Hypothalamus (tissue), 51 donors: ENCODE results near the gene PBX1.
A peak's percentile ranks its signal among the peaks of the same experiment; 100 is the strongest.

Source experiments
- DNase-seq, 51 donors: peaks; one replicate each; lab custom pipeline; 2025; lab: John Stamatoyannopoulos, UW

PBX1 gene

DNA sequence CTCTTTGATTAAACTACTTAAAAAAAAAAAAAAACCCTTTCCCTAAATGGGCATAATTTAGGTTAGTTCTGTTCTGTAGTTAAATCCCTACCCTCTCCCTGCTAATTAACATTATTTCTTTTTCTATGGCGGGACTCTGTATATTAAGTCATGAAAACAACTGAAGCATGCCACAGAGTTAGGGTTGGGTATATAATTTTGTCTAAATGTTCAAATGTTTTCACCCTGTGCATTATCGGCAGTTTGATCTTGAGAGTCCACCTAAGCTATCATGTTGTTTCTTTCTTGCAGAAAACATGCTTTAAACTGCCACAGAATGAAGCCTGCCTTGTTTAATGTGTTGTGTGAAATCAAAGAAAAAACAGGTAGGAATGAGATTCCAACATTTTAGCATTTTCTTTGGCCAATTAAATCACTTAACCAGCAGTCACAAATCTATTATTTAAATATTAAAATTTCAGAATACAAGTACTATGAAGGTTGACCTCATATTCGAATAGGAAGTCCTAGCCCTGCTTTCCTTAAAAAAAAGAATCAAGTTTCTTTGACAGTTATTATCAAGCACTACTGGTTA, 4.0 kb downstream of the PBX1 start:
- DNase-seq: no peak

GRCh38 chr1:164563721-164564360, 4.9 kb downstream of the PBX1 start:
- DNase-seq: peak in 1 of 51 donors; percentile 30

DNA sequence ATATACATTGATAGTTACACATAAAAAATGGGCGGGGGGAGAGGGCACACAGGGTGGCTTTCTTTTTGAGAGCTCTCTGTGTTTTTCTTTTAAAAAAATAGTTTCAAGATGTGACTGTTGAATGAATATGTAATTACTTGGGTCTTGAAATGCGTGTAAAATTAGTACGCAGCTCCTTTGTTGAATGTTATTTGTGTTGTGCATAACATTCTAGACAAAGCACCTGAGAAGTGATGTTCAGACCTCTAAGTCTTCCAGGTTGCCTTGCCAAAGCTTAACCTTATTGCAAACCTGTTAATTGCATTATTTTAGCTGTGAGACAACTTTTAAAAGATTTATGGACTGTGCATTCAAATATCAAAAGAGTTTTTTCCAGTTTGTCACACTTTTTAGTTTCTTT, 5.4 kb downstream of the PBX1 start:
- DNase-seq: no peak

DNA sequence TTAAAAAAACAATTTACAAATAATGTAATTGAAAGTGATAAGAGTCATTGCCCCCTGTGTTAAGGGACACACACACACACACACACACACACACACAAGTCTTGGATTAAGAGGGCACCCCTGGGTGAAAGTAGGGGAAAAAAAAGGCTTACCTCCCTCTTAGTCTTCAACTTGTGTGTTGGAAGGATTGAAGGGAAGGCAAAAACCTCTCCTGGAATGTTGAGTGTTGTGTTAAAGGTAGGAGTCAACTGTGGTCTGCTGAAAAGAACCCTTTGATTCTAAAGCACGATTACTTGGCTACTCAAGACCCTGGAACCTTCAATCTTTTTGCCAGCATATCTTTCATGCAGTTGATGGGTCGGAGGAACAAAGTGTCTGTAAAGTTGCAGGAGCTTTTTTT, 6.4 kb downstream of the PBX1 start:
- peak in 1 of 51 donors; percentile 68 for DNase-seq

GRCh38 chr1:164567774-164568173, 8.8 kb downstream of the PBX1 start:
- DNase-seq: no peak

GRCh38 chr1:164569241-164569640, 10.3 kb downstream of the PBX1 start:
- no peak for DNase-seq

DNA sequence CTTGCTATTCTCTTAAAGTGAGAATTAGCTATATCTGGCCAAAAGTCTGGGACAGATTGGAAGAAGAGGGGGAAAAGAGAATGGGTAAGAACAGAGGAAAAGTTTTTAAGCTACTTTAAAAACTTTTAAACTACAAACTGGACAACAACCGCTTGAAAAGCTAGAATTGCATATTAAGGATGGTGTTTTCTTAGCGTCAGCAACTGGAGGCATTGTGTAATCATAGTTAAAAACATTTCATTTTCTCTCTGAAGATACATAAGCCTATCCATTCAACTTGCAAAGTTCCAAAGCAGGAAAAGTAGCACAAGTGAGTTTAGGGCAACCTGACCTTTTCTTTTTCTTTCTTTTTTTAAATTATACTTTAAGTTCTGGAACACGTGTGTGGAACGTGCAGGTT, 10.9 kb downstream of the PBX1 start:
- DNase-seq: no peak

- no peak for DNase-seq
Observed at GRCh38 chr1:164571333-164571732, 12.3 kb downstream of the PBX1 start.

- DNase-seq: no peak
Observed at GRCh38 chr1:164575356-164575886, 16.4 kb downstream of the PBX1 start.

DNA sequence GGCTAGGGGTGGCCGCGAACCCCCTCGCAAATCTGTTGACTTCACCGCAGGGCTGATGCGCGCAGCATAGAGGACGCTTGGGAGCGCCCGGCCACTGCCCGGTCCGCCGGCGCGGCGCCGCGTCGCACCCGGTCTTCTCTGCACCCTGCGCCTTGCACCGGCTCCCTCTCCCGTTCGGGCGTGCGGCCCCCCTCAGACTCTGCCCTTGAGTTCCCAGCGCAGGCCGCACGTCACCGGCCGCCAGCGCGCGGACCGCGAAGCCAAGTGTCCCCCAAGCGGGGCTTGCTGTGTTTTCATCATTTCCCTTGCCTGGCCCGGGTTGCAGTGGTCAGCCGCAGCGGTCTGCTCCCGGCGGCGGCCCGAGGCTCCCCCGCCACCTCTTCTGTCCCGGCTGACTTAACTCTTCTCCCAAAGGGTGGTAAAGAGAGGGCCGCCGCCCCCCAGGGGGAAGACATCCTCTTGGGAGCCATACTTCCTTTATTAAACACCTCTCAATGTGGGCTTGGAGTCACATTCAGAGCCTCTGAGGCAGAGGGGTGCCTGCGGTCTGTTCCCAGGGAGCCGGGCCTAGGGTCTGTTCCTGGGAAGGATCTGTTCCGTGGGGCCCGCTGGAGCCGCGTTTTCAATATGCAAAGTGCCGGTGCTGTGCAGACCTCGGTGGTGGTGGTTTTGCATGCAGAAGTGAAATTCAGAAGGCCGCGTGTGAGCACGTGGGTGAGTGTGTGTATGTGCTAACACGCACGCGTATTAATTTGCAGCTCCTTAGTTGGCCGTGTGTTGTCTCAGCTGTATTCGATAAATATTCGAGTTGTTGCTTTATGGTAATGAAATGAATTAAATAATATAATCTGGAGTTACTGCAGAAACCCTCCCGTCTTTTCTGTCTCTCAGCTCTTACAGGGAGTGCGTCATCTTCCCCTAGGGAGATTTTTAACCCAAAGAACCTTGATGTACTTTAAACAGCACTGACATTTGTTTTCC, 17.6 kb downstream of the PBX1 start:
- DNase-seq: peak in 42 of 51 donors; percentile 13 to 83 (median 48)

DNA sequence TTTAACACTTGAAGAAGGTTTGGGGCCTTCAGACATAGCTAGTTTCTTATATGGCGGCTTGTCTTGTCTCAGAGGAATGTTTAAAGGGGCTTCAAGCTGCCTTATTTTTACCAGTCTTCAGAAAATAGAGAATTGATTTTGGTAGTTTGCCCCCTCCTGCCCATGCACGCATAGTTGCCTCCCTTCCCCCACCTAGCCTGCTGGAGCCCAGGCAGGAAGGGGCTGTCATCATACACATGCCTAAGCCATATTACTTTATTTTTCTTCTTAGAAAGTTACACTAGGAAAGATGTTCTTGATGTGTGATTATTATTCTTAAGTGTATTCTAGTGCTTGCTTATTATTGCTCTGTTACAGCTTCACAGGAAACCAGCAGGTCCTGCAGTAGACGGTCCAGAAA, 18.3 kb downstream of the PBX1 start:
- no peak for DNase-seq

- DNase-seq: no peak
Observed at GRCh38 chr1:164578479-164579200, 19.7 kb downstream of the PBX1 start.

DNA sequence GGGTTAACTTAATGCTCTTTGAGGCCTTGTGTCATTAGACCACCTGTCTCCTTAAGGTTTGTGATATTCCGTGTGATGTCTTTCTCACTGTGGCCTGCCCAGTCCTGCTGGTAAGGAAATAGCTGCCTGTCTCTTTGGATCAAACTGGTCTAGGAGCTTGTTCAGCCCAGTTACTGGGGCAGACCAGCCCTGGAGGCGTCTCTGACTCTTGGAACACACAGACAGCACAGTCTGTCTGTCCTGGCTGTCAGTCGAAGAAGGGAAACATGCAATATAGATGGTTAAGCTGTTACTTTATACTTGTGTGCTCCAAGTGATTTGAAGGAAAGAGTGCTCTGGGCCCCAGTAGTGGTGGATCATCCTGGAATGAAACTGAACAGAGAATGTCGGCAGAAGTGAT, 20.4 kb downstream of the PBX1 start:
- no peak for DNase-seq

DNA sequence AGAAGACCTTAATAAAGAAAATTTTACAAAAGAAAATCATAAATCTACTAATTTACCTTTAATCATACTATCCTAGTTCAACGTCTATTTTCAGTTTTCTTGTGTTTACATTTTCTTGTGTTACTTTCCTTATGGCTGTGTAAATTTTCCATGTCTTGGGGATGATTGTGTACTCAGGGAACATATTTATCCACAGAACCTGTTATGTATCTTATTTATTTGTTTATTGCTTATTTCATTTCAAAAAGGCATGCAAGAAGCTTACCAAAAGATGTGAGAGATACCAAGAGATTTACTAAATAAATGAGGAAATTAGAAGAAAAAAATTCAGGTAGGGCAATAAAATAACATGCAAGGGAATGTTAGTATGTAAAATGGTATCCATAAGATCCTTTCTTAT, 22.8 kb downstream of the PBX1 start:
- no peak for DNase-seq

- no peak for DNase-seq
Observed at GRCh38 chr1:164583196-164583595, 24.2 kb downstream of the PBX1 start.

GRCh38 chr1:164583835-164584539, 25.0 kb downstream of the PBX1 start:
- DNase-seq: no peak

- no peak for DNase-seq
Observed at GRCh38 chr1:164586591-164586990, 27.6 kb downstream of the PBX1 start.

- DNase-seq: no peak
Observed at GRCh38 chr1:164587617-164588501, 28.9 kb downstream of the PBX1 start.
